Measurements from ENCODE around the gene CHCT1. TPM values are rescaled to one million over a fixed set of nuclear protein-coding genes. Genes with fewer than 3 reads are reported as not detected.

The CHCT1 gene
- total RNA-seq, 1 experiment from 2014 or later: not detected

GRCh38 chr17:60473788-60474187 is 51.5 kb downstream of the CHCT1 start:
- Histone ChIP-seq H3K4me3 (ENCODE audit: low read depth in 2 of 2, low read length in 2 of 2) (no peak overlapping the region), H3K27ac (ENCODE audit: low read length) (no peak overlapping the region), H3K27me3 (ENCODE audit: control insufficient read depth, insufficient read depth, low read length) (no peaks in the 10 kb centered on the region), H3K9me3 (ENCODE audit: control insufficient read depth, insufficient read depth, low read depth, low read length) (no peaks in the 10 kb centered on the region), H3K4me1 (ENCODE audit: control insufficient read depth, insufficient read depth, low read length) (peaks cover 5% of the 10 kb centered on the region; the same call in 1 of the 2 replicates), H3K36me3 (ENCODE audit: control insufficient read depth, insufficient read depth, low read length) (no peaks in the 10 kb centered on the region; the same call in 1 of the 2 replicates)
- intact Hi-C loops (cut with micrococcal nuclease; ENCODE audit: unreplicated experiment): no loop called here
- POLR2A ChIA-PET: interaction anchor here (0.6 kb wide), 1 partner anchor 1720 kb away, joined by 11 read pairs; no protein-coding TSS in a partner anchor
- ATAC-seq: no peak
- CTCF ChIA-PET: no interaction called here
- TF ChIP-seq POLR2AphosphoS5 (IDR thresholded peaks at IDR 0.05; ENCODE audit: low read depth, low read length): no peak
- TF ChIP-seq SIN3A (IDR thresholded peaks at IDR 0.05; ENCODE audit: borderline replicate concordance, insufficient read depth, low read depth, low read length): no peak
- no peak for TF ChIP-seq REST (IDR thresholded peaks at IDR 0.05; ENCODE audit: insufficient read depth in 1 of 2, low read depth in 2 of 2, low read length in 1 of 2)
- TF ChIP-seq CTCF (IDR thresholded peaks at IDR 0.05): no peak
- no peak for TF ChIP-seq TCF7L2 (IDR thresholded peaks at IDR 0.05; ENCODE audit: low read depth, low read length)
- in situ Hi-C loops (cut with HindIII; ENCODE audit: low pct_unique_long_range_greater_than_20kb, low sequenced_read_pairs): no loop called here
- no peak for DNase-seq (ENCODE audit: low read depth, low spot score)
- BruUV-seq (replicated peaks): no TSS peak

Other genes with a start within 250 kb of the CHCT1 start
- gene USP32, start 30.4 kb upstream of the CHCT1 start, total RNA-seq (2021; ENCODE audit: unreplicated experiment): 45.5 TPM
- gene APPBP2, start 103.8 kb downstream of the CHCT1 start, total RNA-seq (2021; ENCODE audit: unreplicated experiment): 25.8 TPM
- 7.4 TPM for gene PPM1D, start 177.7 kb downstream of the CHCT1 start, total RNA-seq (2021; ENCODE audit: unreplicated experiment)

Data from Panc1 (cell line).